Neural progenitor cell (in vitro differentiated cells): Measurements from ENCODE around the gene FBP2. TPM values are rescaled to one million over a fixed set of nuclear protein-coding genes. Genes with fewer than 3 reads are reported as not detected.

Source experiments
- DNase-seq: peaks from one replicate; pipeline ENCODE4 v3.0.0-alpha.2; 2016; ENCODE audit warnings: low spot score
- H2AFZ ChIP-seq: fragments of 200-600 bp; sonication (generic); replicated peaks from 2 replicates; pipeline ENCODE4 v1.6.1; 2016; ENCODE audit warnings: antibody characterized with exemption
- H3F3A ChIP-seq: fragments of 200-600 bp; sonication (generic); 2 replicates; pipeline ENCODE4 v1.6.1; 2016; ENCODE audit warnings: antibody characterized with exemption, low read depth
- H3K27ac ChIP-seq: fragments of 200-600 bp; sonication (generic); 2 replicates; pipeline ENCODE4 v1.5.1; 2016; ENCODE audit warnings: mild to moderate bottlenecking
- H3K27me3 ChIP-seq: fragments of 200-600 bp; sonication (generic); 2 replicates; pipeline ENCODE4 v1.6.1; 2016; ENCODE audit warnings: mild to moderate bottlenecking, moderate library complexity
- H3K36me3 ChIP-seq: fragments of 200-600 bp; sonication (generic); 2 replicates; pipeline ENCODE4 v1.5.1; 2016
- H3K4me1 ChIP-seq: fragments of 200-600 bp; sonication (generic); 2 replicates; pipeline ENCODE4 v1.6.1; 2016; ENCODE audit warnings: mixed run types
- H3K4me2 ChIP-seq: fragments of 200-600 bp; sonication (generic); 2 replicates; pipeline ENCODE4 v1.6.1; 2016
- H3K4me3 ChIP-seq: fragments of 200-600 bp; sonication (generic); 2 replicates; pipeline ENCODE4 v1.5.1; 2016
- H3K79me2 ChIP-seq: fragments of 200-600 bp; sonication (generic); 2 replicates; pipeline ENCODE4 v1.6.1; 2016; ENCODE audit warnings: low read depth
- H3K9ac ChIP-seq: fragments of 200-600 bp; sonication (generic); 2 replicates; pipeline ENCODE4 v1.6.1; 2016
- H3K9me3 ChIP-seq: fragments of 200-600 bp; sonication (generic); 2 replicates; pipeline ENCODE4 v1.5.1; 2016; ENCODE audit warnings: low read depth
- H4K20me1 ChIP-seq: fragments of 200-600 bp; sonication (generic); 2 replicates; pipeline ENCODE4 v1.6.1; 2016; ENCODE audit warnings: low read depth
- H3K27ac Mint-ChIP-seq: 3 replicates; pipeline ENCODE4 v1.8.0; 2021; ENCODE audit warnings: mixed read lengths
- H3K27me3 Mint-ChIP-seq: 2 replicates; pipeline ENCODE4 v1.8.0; 2022; ENCODE audit warnings: low read depth, mild to moderate bottlenecking, inconsistent platforms, moderate library complexity, mixed read lengths; ENCODE audit not compliant: insufficient read depth
- H3K36me3 Mint-ChIP-seq: 3 replicates; pipeline ENCODE4 v1.8.0; 2021; ENCODE audit warnings: mixed read lengths
- H3K4me1 Mint-ChIP-seq: 3 replicates; pipeline ENCODE4 v1.8.0; 2021; ENCODE audit warnings: mixed read lengths
- H3K4me3 Mint-ChIP-seq: 3 replicates; pipeline ENCODE4 v1.8.0; 2021; ENCODE audit warnings: mild to moderate bottlenecking, moderate library complexity, mixed read lengths
- H3K9me3 Mint-ChIP-seq: 3 replicates; pipeline ENCODE4 v1.8.0; 2020; ENCODE audit warnings: mixed read lengths
- EZH2 ChIP-seq: fragments of 200-600 bp; sonication (generic); IDR thresholded peaks from 2 replicates; pipeline ENCODE4 v1.6.1; 2017; ENCODE audit warnings: antibody characterized with exemption, mild to moderate bottlenecking, moderate library complexity
- EZH2phosphoT487 ChIP-seq: fragments of 200-600 bp; sonication (generic); IDR thresholded peaks from 2 replicates; pipeline ENCODE4 v1.6.1; 2017; ENCODE audit warnings: antibody characterized with exemption
- total RNA-seq: library from RNA; depleted of rRNA; stranded (reverse); fragments of >200 nt; gene quantifications from 2 replicates; pipeline ENCODE4 v1.2.3, GENCODE V29; 2015; ENCODE audit warnings: low replicate concordance
- TF ChIP-seq, protein P1 (sequence below): fragments of 200-600 bp; sonication (generic); IDR thresholded peaks from 2 replicates; pipeline ENCODE4 v1.5.1; 2017; ENCODE audit warnings: antibody characterized with exemption, mild to moderate bottlenecking

FBP2 gene
- total RNA-seq, 1 donor from 2014 or later = not detected

GRCh38 chr9:94639061-94639998 lies 45.7 kb upstream of the FBP2 start, which contains the start of gene FBP1:
TSS of gene FBP1 (minus strand) at chr9:94639518. CDS start at chr9:94639310, 208 bp downstream.
- Histone ChIP-seq H3K79me2 (no peaks in the 10 kb centered on the region), H3F3A (peaks cover 5% of the 10 kb centered on the region), H3K9ac (no peak within 1 kb of the TSS), H3K27me3 (peaks cover 85% of the 10 kb centered on the region), H2AFZ (peak within 1 kb of the TSS; percentile 67), H3K27ac (no peak within 1 kb of the TSS), H3K4me3 (peak within 1 kb of the TSS; percentile 52), H3K4me1 (peaks cover 7% of the 10 kb centered on the region), H3K9me3 (no peaks in the 10 kb centered on the region), H3K36me3 (no peaks in the 10 kb centered on the region), H4K20me1 (peaks cover 8% of the 10 kb centered on the region), H3K4me2 (peak within 1 kb of the TSS; percentile 99)
- peak; percentile 94 for TF ChIP-seq EZH2
- TF ChIP-seq EZH2phosphoT487 = peak; percentile 88
- TF ChIP-seq, protein P1, sequence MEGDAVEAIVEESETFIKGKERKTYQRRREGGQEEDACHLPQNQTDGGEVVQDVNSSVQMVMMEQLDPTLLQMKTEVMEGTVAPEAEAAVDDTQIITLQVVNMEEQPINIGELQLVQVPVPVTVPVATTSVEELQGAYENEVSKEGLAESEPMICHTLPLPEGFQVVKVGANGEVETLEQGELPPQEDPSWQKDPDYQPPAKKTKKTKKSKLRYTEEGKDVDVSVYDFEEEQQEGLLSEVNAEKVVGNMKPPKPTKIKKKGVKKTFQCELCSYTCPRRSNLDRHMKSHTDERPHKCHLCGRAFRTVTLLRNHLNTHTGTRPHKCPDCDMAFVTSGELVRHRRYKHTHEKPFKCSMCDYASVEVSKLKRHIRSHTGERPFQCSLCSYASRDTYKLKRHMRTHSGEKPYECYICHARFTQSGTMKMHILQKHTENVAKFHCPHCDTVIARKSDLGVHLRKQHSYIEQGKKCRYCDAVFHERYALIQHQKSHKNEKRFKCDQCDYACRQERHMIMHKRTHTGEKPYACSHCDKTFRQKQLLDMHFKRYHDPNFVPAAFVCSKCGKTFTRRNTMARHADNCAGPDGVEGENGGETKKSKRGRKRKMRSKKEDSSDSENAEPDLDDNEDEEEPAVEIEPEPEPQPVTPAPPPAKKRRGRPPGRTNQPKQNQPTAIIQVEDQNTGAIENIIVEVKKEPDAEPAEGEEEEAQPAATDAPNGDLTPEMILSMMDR = no peak
- Mint-ChIP-seq H3K27me3 (peaks cover 35% of the 10 kb centered on the region), H3K36me3 (no peaks in the 10 kb centered on the region), H3K4me3 (peak within 1 kb of the TSS; percentile 91), H3K27ac (no peak within 1 kb of the TSS), H3K4me1 (peaks cover 10% of the 10 kb centered on the region), H3K9me3 (peaks cover 3% of the 10 kb centered on the region)
- DNase-seq = peak; percentile 64

- H3K27ac ChIP-seq = no peak overlapping the region
These were observed 44.9 kb upstream of the FBP2 start for GRCh38 chr9:94638335-94639060.

GRCh38 chr9:94632737-94633136 lies 39.1 kb upstream of the FBP2 start:
- peaks cover 33% of the 10 kb centered on the region for H3K27me3 ChIP-seq
- no peaks in the 10 kb centered on the region for H3K36me3 ChIP-seq
- no peaks in the 10 kb centered on the region for H3K79me2 ChIP-seq
- H3K4me1 ChIP-seq = peaks cover 7% of the 10 kb centered on the region
- H3K4me3 ChIP-seq = no peak overlapping the region
- no peak overlapping the region for H3K4me2 ChIP-seq
- TF ChIP-seq EZH2phosphoT487 = no peak
- TF ChIP-seq, protein P1 = no peak
- TF ChIP-seq EZH2 = no peak
- Mint-ChIP-seq H3K4me1 (peaks cover 11% of the 10 kb centered on the region), H3K36me3 (no peaks in the 10 kb centered on the region), H3K27ac (no peak overlapping the region), H3K4me3 (no peak overlapping the region), H3K9me3 (no peaks in the 10 kb centered on the region), H3K27me3 (peaks cover 22% of the 10 kb centered on the region)
- H3K9ac ChIP-seq = no peak overlapping the region
- no peak overlapping the region for H2AFZ ChIP-seq
- no peaks in the 10 kb centered on the region for H3K9me3 ChIP-seq
- no peaks in the 10 kb centered on the region for H4K20me1 ChIP-seq
- no peak for DNase-seq
- no peaks in the 10 kb centered on the region for H3F3A ChIP-seq
- no peak overlapping the region for H3K27ac ChIP-seq

More at GRCh38 chr9:94638335-94639060, 44.9 kb upstream of the FBP2 start:
- Histone ChIP-seq H3K9ac (no peak overlapping the region), H3K9me3 (no peaks in the 10 kb centered on the region), H3F3A (peaks cover 5% of the 10 kb centered on the region), H4K20me1 (peaks cover 8% of the 10 kb centered on the region), H3K27me3 (peaks cover 86% of the 10 kb centered on the region), H3K4me2 (peak overlapping the region; percentile 99), H3K79me2 (no peaks in the 10 kb centered on the region), H3K36me3 (no peaks in the 10 kb centered on the region), H3K4me3 (peak overlapping the region; percentile 52), H2AFZ (peak overlapping the region; percentile 67), H3K4me1 (peaks cover 7% of the 10 kb centered on the region)
- peaks cover 37% of the 10 kb centered on the region for H3K27me3 Mint-ChIP-seq
- H3K36me3 Mint-ChIP-seq = no peaks in the 10 kb centered on the region
- peaks cover 3% of the 10 kb centered on the region for H3K9me3 Mint-ChIP-seq
- no peak overlapping the region for H3K27ac Mint-ChIP-seq
- TF ChIP-seq, protein P1 = no peak
- TF ChIP-seq EZH2phosphoT487 (no peak), EZH2 (no peak)
- DNase-seq = no peak
- H3K4me1 Mint-ChIP-seq = peaks cover 10% of the 10 kb centered on the region
- H3K4me3 Mint-ChIP-seq = peak overlapping the region; percentile 91
